Measurements from ENCODE around the gene H2AZ2.
"Not testable (repeated sequence)": the region's sequence is repeated elsewhere in the genome, so short reads cannot be mapped to it uniquely, and the experiment has no call there.

The H2AZ2 gene

GRCh38 chr7:44803828-44804519 is 43.9 kb downstream of the H2AZ2 start:
- FAIRE-seq; DNase-seq (ENCODE audit: insufficient read length): not testable (repeated sequence)
- peak; percentile 68 for TF ChIP-seq POLR2AphosphoS5 (IDR thresholded peaks at IDR 0.05; ENCODE audit: low read depth, low read length)
- peak; percentile 17; the same call in 1 of the 2 replicates for TF ChIP-seq POLR2A (IDR thresholded peaks at IDR 0.05; ENCODE audit: low read depth, low read length)

GRCh38 chr7:44802418-44803025 is 45.4 kb downstream of the H2AZ2 start:
- DNase-seq (ENCODE audit: insufficient read length) (no peak), FAIRE-seq (no peak)
- peak; percentile 42; the same call in 1 of the 2 replicates for TF ChIP-seq POLR2A (IDR thresholded peaks at IDR 0.05; ENCODE audit: low read depth, low read length)
- TF ChIP-seq POLR2AphosphoS5 (IDR thresholded peaks at IDR 0.05; ENCODE audit: low read depth, low read length) = peak; percentile 35; the same call in 1 of the 2 replicates
- TF ChIP-seq TAF1 (IDR thresholded peaks at IDR 0.05; ENCODE audit: borderline replicate concordance, low read depth, low read length) = no peak

DNA sequence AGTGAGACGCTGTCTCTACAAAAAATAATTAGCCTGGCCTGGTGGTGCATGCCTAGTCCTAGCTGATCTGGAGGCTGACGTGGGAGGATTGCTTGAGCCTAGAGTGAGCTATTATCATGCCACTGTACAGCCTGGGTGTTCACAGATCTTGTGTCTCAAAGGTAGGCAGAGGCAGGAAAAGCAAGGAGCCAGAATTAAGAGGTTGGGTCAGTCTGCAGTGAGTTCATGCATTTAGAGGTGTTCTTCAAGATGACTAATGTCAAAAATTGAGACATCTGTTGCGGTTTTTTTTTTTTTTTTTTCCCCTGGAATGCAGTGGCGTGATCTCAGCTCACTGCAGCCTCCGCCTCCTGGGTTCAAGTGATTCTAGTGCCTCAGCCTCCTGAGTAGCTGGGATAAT is 46.0 kb downstream of the H2AZ2 start:
- TF ChIP-seq POLR2AphosphoS5 (IDR thresholded peaks at IDR 0.05; ENCODE audit: low read depth, low read length) (peak; percentile 78), POLR2A (IDR thresholded peaks at IDR 0.05; ENCODE audit: low read depth, low read length) (peak; percentile 67), TAF1 (IDR thresholded peaks at IDR 0.05; ENCODE audit: borderline replicate concordance, low read depth, low read length) (no peak)
- no peak for DNase-seq (ENCODE audit: insufficient read length)
- FAIRE-seq = no peak

DNA sequence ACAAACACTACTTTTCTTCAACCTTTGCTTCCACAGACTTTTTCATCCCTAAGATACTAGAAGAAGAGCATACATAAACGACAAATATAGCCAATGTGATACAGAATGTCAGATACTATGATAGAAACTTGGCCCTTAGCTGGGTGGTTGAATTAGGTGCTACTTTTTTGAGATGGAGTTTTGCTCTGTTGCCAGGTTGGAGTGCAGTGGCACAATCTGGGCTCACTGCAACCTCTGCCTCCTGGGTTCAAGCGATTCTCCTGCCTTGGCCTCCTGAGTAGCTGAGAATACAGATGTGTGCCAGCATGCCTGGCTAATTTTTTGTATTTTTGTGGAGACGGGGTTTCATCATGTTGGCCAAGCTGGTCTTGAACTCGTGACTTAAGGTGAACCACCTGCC is 47.9 kb downstream of the H2AZ2 start:
- FAIRE-seq (no peak), DNase-seq (ENCODE audit: insufficient read length) (no peak)
- TF ChIP-seq TAF1 (IDR thresholded peaks at IDR 0.05; ENCODE audit: borderline replicate concordance, low read depth, low read length) = no peak
- TF ChIP-seq POLR2A (IDR thresholded peaks at IDR 0.05; ENCODE audit: low read depth, low read length) = 0 out of 2 replicates have a peak, but pooled peaks have one; percentile 43

GRCh38 chr7:44798649-44799305 is 49.1 kb downstream of the H2AZ2 start:
- no peak for DNase-seq (ENCODE audit: insufficient read length)
- peak; percentile 50; the same call in 1 of the 2 replicates for TF ChIP-seq POLR2A (IDR thresholded peaks at IDR 0.05; ENCODE audit: low read depth, low read length)
- TF ChIP-seq TAF1 (IDR thresholded peaks at IDR 0.05; ENCODE audit: borderline replicate concordance, low read depth, low read length) = no peak
- FAIRE-seq = peak; percentile 54

GRCh38 chr7:44797329-44798258 is 50.3 kb downstream of the H2AZ2 start:
- TF ChIP-seq POLR2A (IDR thresholded peaks at IDR 0.05; ENCODE audit: low read depth, low read length) (peak; percentile 65), POLR2AphosphoS5 (IDR thresholded peaks at IDR 0.05; ENCODE audit: low read depth, low read length) (peak; percentile 9; the same call in 1 of the 2 replicates), TAF1 (IDR thresholded peaks at IDR 0.05; ENCODE audit: borderline replicate concordance, low read depth, low read length) (peak; percentile 78)
- DNase-seq (ENCODE audit: insufficient read length) = peak; percentile 64
- FAIRE-seq = peak; percentile 77

DNA sequence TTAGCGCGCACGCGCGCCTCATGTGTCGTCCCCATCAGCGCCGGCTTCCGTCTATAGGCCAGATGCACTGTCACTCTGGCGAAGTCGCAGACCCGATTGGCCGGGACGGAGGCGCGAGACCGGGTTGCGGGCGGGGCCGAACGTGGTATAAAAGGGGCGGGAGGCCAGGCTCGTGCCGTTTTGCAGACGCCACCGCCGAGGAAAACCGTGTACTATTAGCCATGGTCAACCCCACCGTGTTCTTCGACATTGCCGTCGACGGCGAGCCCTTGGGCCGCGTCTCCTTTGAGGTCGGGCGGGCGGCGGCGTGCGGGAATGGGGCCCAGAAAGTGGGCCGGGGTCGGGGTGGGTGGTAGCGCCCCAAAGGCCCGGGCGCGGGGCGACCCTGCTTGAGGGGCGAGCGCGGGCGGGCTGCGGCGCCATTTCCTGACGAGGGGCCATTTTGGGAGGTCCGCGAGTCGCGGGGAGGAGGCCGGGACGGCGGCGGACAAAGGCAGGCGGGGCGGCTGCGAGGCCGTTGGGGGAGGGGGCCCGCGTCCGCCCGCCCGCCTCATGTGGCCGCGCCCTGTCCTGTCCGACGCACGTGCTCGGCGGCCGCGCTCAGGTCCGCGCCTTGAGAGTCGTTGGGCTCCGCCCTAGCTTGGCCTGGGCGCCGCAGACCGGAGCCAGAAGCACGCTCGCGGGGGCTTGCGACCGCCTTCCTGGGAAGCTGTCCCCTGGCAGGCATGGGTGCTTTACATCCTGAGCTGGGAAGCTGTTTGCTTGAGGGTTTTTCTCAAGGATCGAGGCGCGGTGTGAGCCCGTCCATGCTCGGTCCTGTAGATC is 51.2 kb downstream of the H2AZ2 start, which contains the start of gene PPIA:
TSS of gene PPIA (plus strand) at position 178 of the 825 bp plus-strand sequence. CDS start at position 222, 44 bp downstream.
- peak; percentile 97 for FAIRE-seq
- peak; percentile 98 for DNase-seq (ENCODE audit: insufficient read length)
- peak; percentile 97 for TF ChIP-seq POLR2A (IDR thresholded peaks at IDR 0.05; ENCODE audit: low read depth, low read length)
- peak; percentile 98 for TF ChIP-seq POLR2AphosphoS5 (IDR thresholded peaks at IDR 0.05; ENCODE audit: low read depth, low read length)
- peak; percentile 71 for TF ChIP-seq TAF1 (IDR thresholded peaks at IDR 0.05; ENCODE audit: borderline replicate concordance, low read depth, low read length)

DNA sequence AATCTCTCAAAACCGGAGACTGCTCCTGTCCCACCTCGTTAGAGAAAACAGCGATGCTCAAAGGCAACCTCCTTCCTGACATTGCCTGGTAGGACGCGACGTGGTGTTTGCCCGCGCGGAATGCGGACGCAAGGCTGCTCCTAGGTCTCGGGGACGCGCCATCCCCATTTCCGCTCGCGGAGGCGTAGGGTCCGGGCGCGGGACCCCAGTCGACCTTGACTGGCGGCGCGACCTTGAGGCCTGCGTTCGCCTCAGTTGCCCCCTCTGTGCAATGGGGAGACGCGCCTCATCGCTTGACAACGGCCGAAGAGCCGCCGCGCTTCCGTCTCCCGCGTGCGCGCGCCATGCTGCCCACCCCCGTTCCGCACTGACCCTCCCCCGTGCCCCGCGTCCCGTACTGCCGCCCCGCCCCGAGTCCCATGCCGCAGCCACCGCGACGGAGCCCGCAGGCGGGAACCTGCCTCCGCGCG is 51.8 kb downstream of the H2AZ2 start:
- TF ChIP-seq POLR2AphosphoS5 (IDR thresholded peaks at IDR 0.05; ENCODE audit: low read depth, low read length) (no peak), TAF1 (IDR thresholded peaks at IDR 0.05; ENCODE audit: borderline replicate concordance, low read depth, low read length) (peak; percentile 55)
- DNase-seq (ENCODE audit: insufficient read length) (no peak), FAIRE-seq (no peak)

DNA sequence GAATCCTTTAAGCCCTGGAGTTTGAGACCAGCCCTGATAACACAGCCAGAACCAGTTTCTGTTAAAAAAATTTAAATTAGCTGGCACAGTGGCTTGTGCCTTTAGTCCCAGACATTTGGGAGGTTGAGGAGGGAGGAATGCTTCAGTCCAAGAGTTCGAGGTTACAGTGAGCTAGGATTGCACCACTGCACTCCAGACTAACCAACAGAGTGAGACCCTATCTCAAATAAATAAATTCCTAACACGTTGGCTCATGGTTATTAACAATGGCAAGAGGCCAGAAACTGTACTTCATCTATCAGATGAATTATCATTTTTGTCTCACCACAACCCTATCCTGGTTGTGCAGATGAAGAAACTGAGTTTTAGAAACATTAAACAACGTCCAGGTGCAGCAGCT is 53.6 kb downstream of the H2AZ2 start:
- no peak for FAIRE-seq
- TF ChIP-seq TAF1 (IDR thresholded peaks at IDR 0.05; ENCODE audit: borderline replicate concordance, low read depth, low read length) = no peak
- TF ChIP-seq POLR2A (IDR thresholded peaks at IDR 0.05; ENCODE audit: low read depth, low read length) = no peak
- no peak for TF ChIP-seq POLR2AphosphoS5 (IDR thresholded peaks at IDR 0.05; ENCODE audit: low read depth, low read length)

GRCh38 chr7:44793919-44794318 is 54.0 kb downstream of the H2AZ2 start:
- DNase-seq (ENCODE audit: insufficient read length) (no peak), FAIRE-seq (no peak)
- TF ChIP-seq TAF1 (IDR thresholded peaks at IDR 0.05; ENCODE audit: borderline replicate concordance, low read depth, low read length) = no peak
- no peak for TF ChIP-seq POLR2AphosphoS5 (IDR thresholded peaks at IDR 0.05; ENCODE audit: low read depth, low read length)
- no peak for TF ChIP-seq POLR2A (IDR thresholded peaks at IDR 0.05; ENCODE audit: low read depth, low read length)

More for the DNA sequence above, 53.6 kb downstream of the H2AZ2 start:
- DNase-seq (ENCODE audit: insufficient read length) = no peak

Measured in GM12892 (cell line).